ENCODE measurements around the gene GUF1. TPM values are rescaled to one million over a fixed set of nuclear protein-coding genes. Genes with fewer than 3 reads are reported as not detected.
A peak's percentile ranks its signal among the peaks of the same experiment; 100 is the strongest.

Gene GUF1
- total RNA-seq: 11.9 TPM
- long read RNA-seq, full-length matches to known transcripts: 1 of 14 reads
- long read RNA-seq, partial matches to known transcripts: 9 of 14 reads
- long read RNA-seq, other reads (novel, unspliced or antisense): 4 of 14 reads

- peak; percentile 96 for DNase-seq (ENCODE audit: low spot score)
These were observed at the start of gene GUF1 for GRCh38 chr4:44678094-44679041. Gene GUF1, plus strand, starts transcription at chr4:44678420. Its CDS starts 203 bp downstream, at chr4:44678623.

DNA sequence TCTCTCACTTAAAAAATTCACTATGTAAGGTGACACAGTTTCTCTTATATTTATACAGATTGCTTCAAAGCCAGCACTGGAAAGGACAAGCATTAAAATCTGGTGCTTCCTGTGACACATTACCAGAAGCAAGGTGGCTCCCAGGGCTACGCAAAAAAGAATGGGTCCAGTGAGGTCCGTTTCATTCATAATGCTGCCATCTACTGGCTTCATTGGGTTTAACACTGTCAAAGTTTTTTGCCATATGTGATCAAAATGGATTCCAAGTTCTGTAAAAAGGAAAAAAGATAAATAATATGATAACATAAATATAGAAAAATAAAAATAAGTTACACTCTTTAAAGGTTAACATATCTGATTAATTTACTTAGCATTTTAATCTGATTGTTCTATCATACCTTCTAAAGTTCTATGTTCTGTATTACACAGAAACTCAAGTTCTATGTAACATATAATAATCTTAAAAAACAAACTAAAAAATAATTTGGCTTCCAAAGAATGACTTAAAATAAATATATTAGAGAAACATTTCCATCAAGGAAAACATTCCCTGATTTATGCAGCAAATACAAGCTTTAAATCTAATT, 48.8 kb upstream of the GUF1 start:
- no peak for DNase-seq (ENCODE audit: low spot score)

DNA sequence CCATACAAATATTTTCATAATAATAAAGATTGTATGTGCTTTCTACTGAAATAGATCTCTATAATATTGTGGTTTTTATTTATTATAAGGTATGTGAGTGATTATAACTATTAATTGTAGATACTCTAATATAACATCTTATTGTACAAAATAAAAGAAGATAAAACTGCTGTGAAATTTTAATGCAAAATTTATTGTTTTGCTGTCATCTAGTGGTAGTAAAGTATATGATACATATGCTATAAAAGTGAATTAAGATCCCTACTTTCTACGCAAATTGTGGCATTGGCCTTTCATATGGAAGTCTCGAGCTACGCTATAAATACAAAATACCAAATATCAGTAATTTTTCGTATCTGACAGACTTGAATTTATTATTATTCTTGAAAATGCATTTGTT, 46.1 kb upstream of the GUF1 start:
- no peak for DNase-seq (ENCODE audit: low spot score)

DNA sequence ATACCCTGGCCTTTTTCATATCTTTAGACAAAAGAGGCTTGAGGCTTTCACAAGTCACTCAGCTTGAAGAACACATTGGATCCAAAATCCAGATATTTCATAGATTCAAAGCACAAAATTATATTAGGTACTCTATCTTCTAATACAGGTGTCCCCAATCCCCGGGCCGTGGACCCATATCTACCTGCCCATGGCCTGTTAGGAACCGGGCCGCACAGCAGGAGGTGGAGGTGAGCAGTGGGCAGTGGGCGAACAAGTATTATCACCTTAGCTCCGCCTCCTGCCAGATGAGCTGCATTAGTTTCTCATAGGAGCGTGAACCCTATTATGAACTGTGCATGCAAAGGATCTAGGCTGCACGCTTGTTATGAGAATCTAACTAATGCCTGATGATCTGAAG, 45.5 kb upstream of the GUF1 start:
- DNase-seq (ENCODE audit: low spot score): no peak

GRCh38 chr4:44638091-44638490, 40.1 kb upstream of the GUF1 start:
- no peak for DNase-seq (ENCODE audit: low spot score)

DNA sequence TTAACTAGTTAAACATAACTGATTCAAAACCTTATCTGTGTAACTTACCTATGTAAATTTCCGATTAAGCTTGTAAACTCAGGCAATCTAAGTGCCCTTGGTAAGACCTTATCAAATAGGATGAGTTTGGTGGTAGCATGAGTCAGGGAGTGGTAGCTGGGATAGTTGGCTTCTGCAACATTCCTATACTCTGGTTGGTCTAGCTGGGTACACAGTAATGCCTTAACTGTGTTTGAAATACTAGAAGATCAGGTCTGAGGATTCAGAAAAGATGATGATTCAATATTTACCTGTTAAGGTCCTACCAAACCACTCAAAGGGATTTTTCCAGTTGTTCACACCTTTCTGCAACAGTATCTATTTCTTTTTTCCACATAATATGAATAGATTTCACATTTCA, 32.1 kb upstream of the GUF1 start:
- no peak for DNase-seq (ENCODE audit: low spot score)

DNA sequence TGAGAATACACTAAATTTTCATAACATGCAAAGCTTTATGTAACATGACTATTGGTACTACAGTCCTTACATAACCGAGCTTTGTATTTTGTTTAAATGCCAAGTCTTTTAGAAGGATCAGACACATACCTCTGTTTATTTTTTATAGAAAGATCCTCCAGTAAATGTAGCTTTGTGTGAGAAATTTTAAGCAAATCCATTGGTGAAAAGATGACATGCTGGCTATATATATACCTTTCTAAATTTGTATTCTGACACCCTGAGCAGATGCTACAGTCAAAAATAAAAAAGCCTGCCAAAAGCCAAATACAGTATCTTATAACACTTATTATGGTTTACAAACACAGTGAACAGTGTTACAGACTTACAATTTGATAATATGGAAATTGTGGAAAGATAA, 26.8 kb upstream of the GUF1 start, which contains the start of gene YIPF7:
Gene YIPF7, minus strand, starts transcription at position 201 of the 400 bp plus-strand sequence. CDS start 1,525 bp downstream, outside the sequence.
- no peak for DNase-seq (ENCODE audit: low spot score)

GRCh38 chr4:44652002-44652401, 26.2 kb upstream of the GUF1 start:
- DNase-seq (ENCODE audit: low spot score): no peak

GRCh38 chr4:44660396-44660795, 17.8 kb upstream of the GUF1 start:
- DNase-seq (ENCODE audit: low spot score): no peak

DNA sequence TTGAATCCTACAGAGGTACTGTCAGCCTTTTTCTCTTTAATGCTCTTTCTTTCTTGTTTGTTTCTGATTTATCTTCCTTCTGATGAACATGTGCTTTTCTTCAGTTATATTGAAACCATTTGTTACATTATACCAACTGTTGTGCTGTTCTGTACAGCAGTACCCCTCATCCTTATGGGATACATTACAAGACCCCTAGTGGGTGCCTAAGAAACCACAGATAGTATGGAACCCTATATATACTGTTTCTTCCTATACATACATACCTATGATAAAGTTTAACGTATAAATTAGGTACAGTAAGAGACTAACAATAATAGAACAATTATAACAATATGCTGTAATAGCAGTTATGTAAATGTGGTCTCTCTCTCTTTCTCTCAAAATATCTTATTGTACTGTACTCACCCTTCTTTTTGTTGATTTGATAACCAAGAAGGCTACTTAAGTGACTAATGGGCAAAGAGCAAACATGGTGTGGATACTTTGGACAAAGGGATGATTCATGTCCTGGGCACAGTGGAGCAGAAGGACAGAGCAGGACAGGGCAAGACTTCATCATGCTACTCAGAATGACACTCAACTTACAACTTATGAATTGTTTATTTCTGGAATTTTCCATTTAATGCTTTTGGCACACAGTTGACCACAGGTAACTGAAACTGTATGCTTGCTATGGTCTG, 16.1 kb upstream of the GUF1 start:
- DNase-seq (ENCODE audit: low spot score): no peak

DNA sequence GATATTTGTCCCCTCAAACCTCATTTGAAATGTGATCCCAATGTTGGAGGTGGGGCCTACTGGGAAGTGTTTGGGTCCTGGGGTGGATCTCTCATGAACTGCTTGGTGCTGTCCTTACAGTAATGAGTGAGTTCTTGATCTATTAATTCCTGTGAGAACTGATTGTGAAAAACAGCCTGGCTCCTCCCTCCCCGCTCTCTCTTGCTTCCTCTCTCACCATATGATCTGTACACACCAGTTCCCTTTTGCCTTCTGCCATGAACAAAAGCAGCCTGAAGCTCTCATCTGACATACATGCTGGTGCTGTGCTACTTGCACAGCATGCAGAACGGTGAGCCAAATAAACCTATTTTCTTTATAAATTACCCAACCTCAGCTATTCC, 15.6 kb upstream of the GUF1 start:
- no peak for DNase-seq (ENCODE audit: low spot score)

DNA sequence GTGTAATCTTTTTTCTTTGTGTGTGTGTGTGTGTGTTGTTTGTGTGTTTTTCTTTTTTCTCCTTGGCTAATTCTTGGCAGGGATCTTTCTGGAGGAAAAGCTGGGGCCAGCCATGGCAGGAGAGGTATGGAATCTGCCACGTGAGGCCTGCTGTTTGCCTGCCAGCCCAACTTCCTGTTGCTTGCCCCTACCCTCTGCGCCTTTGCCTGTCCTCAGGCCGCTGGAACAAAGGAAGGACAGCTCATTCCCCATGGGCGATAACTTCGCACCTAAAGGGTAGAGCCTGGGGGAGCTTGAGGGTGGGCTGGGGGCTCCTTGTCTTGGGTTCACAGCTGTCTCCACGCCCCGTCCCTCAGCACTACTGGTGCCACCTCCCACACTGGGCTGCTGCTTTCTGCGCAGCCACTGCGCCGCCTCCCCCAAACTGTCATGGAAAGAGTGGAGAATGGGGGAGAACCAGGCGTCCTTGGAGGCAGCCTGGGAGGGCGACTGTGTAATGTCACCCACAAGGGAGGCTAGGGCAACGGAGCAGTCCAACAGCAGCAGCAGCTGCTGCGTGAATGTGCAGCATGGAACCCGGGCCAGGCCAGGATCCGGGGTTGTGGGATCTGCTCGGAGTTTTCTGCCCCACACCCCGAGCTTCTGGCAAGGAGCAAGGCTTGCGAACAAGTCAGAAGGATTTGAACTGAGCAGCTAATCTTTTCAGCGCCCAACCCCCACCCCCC, 14.5 kb upstream of the GUF1 start:
- DNase-seq (ENCODE audit: low spot score): no peak

DNA sequence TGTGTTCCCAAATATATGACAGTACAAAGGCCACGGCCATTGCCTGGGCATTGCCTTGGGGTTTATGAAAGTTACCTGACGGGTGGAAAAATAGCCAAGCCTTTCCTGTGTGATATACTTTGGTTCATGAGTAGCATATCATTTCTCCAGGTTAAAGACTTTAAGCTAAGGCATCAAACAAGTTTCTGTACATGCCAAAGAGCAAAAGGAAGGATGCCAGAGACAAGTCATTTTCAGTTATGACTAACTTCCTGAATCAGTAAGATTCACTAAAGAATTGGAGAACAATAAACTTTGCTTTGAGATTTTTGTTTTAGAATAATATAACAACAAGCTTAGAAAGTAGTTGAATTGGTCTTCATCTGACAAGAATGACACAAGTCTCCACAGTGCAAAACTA, 9.7 kb upstream of the GUF1 start:
- no peak for DNase-seq (ENCODE audit: low spot score)

DNA sequence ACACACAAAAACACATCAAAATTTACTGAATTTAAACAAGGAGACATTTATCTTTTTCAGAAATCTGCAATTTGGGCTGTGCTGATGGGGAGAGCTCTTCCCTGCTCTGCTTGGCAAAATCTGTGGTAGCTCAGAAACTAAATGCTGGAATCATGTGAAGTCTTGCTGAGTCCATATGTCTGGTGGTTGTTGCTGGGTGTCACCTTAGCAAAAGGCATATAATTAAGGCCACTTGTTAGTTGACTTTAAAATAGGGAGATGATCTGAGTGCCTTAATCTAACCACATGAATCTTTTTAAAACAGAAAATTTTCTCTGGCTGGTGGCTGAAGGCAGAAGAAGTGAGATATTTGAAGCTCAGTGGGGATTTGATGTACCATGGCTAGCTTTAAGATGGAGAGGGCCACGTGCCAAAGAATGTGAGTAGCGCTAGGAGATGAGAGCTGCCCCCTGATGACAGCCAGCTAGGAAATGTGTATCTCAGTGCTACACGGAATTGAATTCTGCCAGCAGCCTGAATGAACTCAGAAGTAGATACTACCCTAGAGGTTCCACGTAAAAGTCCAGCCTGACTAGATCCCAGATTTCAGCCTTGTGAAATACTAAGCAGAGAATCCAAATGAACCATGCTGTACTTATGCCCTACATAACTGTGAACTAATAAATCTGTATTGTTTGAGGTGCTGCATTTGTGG, 7.6 kb upstream of the GUF1 start:
- DNase-seq (ENCODE audit: low spot score): no peak

DNA sequence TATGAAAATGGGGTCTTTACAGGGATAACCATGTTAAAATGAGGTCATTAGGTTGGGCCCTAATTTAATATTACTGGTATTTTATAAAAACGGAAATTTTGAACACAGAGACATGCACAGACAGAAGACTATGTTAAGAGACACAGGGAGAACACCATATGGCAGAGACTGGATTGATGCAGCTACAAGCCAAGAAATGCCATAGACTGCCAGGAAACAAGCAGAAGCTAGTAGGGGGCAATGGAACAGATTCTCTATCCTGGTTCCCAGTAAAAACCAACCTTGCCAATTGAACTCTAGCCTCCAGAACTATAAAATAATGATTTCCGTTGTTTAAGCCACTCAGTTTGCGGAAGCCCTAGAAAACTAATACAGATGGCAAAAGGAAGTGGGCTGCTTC, 6.6 kb upstream of the GUF1 start:
- no peak for DNase-seq (ENCODE audit: low spot score)

DNA sequence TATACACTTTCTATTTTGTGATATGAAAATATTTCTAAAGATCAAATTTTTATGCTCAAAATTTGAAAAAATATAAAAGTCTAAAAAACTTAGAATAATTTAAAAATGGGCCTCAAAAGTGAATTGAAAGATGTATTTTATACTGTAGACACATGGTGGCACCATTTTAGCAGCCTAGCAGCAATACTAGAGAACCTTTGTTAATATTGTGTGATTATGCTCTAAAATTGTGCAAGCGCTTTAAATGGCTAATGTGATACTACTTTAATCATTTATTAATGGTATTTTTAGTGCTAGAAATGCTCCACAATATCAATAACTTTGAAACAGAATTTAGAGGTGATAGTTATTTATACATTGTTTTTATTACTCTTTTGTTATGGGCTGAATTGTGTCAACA, 3.7 kb upstream of the GUF1 start:
- DNase-seq (ENCODE audit: low spot score): no peak

DNA sequence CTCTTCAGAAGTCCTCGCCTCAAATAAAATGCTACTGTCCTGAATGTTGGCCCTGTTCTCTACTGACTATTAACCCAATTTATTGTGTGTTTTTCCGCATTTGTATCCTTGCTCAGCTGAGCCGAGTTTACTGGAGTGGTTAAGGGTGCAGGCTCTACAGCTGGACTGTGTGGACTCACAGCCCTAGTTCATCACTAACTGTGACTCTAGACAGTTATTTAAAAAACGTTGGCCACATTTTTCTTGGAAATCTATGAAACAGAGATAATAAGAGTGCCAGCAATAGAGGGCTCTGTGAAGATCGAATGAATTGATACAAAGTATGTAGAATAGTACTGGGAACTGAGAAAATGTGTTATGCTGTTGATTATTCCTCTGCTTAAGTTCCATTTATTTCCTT, 2.9 kb upstream of the GUF1 start:
- DNase-seq (ENCODE audit: low spot score): no peak

- DNase-seq (ENCODE audit: low spot score): no peak
These were observed 840 bp downstream of the GUF1 start for GRCh38 chr4:44679060-44679459.

DNA sequence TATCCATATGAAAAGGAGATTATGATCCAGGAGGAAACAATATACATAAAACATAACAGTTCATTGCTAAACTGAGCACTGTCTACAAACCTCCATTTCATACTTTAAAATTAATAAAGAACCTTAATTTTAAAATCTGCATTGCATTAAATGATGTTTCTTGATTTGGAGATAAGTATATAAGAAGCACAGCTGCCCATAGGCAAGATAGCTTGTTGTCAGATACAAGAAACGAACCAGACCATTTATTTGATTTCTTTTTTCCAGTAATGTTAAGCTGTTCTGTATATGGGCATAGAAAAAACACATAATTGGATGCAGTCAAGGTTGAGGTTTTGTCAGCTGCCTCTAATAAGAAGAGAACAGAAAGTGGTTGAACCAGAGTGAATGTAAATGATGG, 6.4 kb downstream of the GUF1 start:
- no peak for DNase-seq (ENCODE audit: low spot score)

DNA sequence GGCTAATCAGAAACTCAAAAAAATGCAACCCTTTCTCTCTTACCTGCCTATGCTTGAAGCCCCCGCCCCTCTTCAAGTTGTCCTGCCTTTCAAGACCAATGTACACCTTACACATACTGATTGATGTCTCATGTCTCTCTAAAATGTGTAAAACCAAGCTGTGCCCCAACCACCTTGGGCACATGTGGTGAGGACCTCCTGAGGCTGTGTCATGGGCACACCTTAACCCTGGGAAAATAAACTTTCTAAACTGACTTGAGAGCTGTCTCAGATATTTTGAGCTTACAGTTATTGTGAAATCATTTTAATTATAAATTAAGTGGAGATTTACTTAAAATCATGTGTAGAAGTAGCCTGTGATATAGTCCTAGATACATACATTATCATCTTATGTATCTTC, 22.2 kb downstream of the GUF1 start:
- DNase-seq (ENCODE audit: low spot score): no peak

GRCh38 chr4:44701037-44701436, 22.8 kb downstream of the GUF1 start:
- no peak for DNase-seq (ENCODE audit: low spot score)

Measured in mesenteric fat pad (tissue), 1 donor.